Endodermal cell (in vitro differentiated cells): Measurements from ENCODE around the gene TRIO. TPM values are rescaled to one million over a fixed set of nuclear protein-coding genes. Genes with fewer than 3 reads are reported as not detected.

ENCODE experiments used
- DNase-seq: peaks from one replicate; pipeline ENCODE4 v3.0.0-alpha.2; 2017
- H3K27ac ChIP-seq: 2 replicates; pipeline ENCODE4 v1.5.1; 2013; ENCODE audit warnings: mild to moderate bottlenecking, low read depth, low read length, moderate library complexity
- H3K27me3 ChIP-seq: 2 replicates; pipeline ENCODE4 v1.6.1; 2013; ENCODE audit warnings: mild to moderate bottlenecking, low read length, moderate library complexity; ENCODE audit not compliant: insufficient read depth, control insufficient read depth, poor library complexity, severe bottlenecking
- H3K36me3 ChIP-seq: 2 replicates; pipeline ENCODE4 v1.7.0; 2013; ENCODE audit warnings: mild to moderate bottlenecking, low read length, moderate library complexity; ENCODE audit not compliant: control insufficient read depth, insufficient read depth
- H3K4me1 ChIP-seq: one replicate; pipeline ENCODE4 v1.7.0; 2013; ENCODE audit warnings: low read length; ENCODE audit not compliant: control insufficient read depth, insufficient read depth
- H3K4me3 ChIP-seq: 2 replicates; pipeline ENCODE4 v1.5.1; 2013; ENCODE audit warnings: mild to moderate bottlenecking, low read length, moderate library complexity
- H3K9ac ChIP-seq: 2 replicates; pipeline ENCODE4 v1.6.1; 2013; ENCODE audit warnings: mild to moderate bottlenecking, low read length, moderate library complexity; ENCODE audit not compliant: poor library complexity, severe bottlenecking; ENCODE audit errors: extremely low read depth
- H3K9me3 ChIP-seq: 2 replicates; pipeline ENCODE4 v1.6.1; 2013; ENCODE audit warnings: mild to moderate bottlenecking, low read length, moderate library complexity; ENCODE audit not compliant: control insufficient read depth
- H3K27ac Mint-ChIP-seq: 2 replicates; pipeline ENCODE4 v1.8.0; 2020; ENCODE audit warnings: mixed read lengths
- H3K27me3 Mint-ChIP-seq: 2 replicates; pipeline ENCODE4 v1.8.0; 2021; ENCODE audit warnings: mild to moderate bottlenecking, mixed read lengths; ENCODE audit not compliant: insufficient read depth
- H3K36me3 Mint-ChIP-seq: 2 replicates; pipeline ENCODE4 v1.8.0; 2020; ENCODE audit warnings: low read depth, mixed read lengths
- H3K4me1 Mint-ChIP-seq: 2 replicates; pipeline ENCODE4 v1.8.0; 2020; ENCODE audit warnings: mixed read lengths
- H3K4me3 Mint-ChIP-seq: 2 replicates; pipeline ENCODE4 v1.8.0; 2020; ENCODE audit warnings: mild to moderate bottlenecking, moderate library complexity, mixed read lengths
- H3K9me3 Mint-ChIP-seq: 2 replicates; pipeline ENCODE4 v1.8.0; 2020; ENCODE audit warnings: mild to moderate bottlenecking, mixed read lengths
- CTCF ChIP-seq: fragments of 200-600 bp; sonication (generic); conservative IDR thresholded peaks from 2 replicates; pipeline ENCODE4 v1.5.0; 2021; ENCODE audit warnings: antibody characterized with exemption, mild to moderate bottlenecking
- WGBS, 2 experiments: methylation state at CpG; one replicate each; pipeline versions ENCODE4 v1.1.5 to v1.1.7; 2013; ENCODE audit warnings: missing lambda C conversion rate in 2 of 2, mixed read lengths in 1 of 2; ENCODE audit not compliant: insufficient coverage in 1 of 2, insufficient read length in 1 of 2; 5-methylcytosine and 5-hydroxymethylcytosine counted together
- total RNA-seq, 2 donors: library from RNA; stranded (reverse); fragmentation: NEBNext Ultra II Directional in 1 of 2; extraction: Animal tissue kit (Norgen Biotek cat#: 25700) in 1 of 2; gene quantifications; 2 replicates in 1 of 2; 3 replicates in 1 of 2; pipeline ENCODE4 v1.2.1, GENCODE V29; 2021

Gene TRIO
- total RNA-seq, 2 donors from 2014 or later: 88.3 to 109 TPM

GRCh38 chr5:14250748-14251701, 107.9 kb downstream of the TRIO start:
- Mint-ChIP-seq H3K4me3 (no peak overlapping the region), H3K36me3 (peaks cover 8% of the 10 kb centered on the region), H3K9me3 (peaks cover 8% of the 10 kb centered on the region), H3K27me3 (peaks cover 6% of the 10 kb centered on the region), H3K4me1 (peaks cover 34% of the 10 kb centered on the region), H3K27ac (no peak overlapping the region)
- Histone ChIP-seq H3K4me1 (peaks cover 3% of the 10 kb centered on the region), H3K36me3 (no peaks in the 10 kb centered on the region), H3K9me3 (peaks cover 25% of the 10 kb centered on the region), H3K27me3 (no peaks in the 10 kb centered on the region), H3K4me3 (no peak overlapping the region), H3K27ac (peak overlapping the region; percentile 48), H3K9ac (no peak overlapping the region)
- no peak for DNase-seq
- no peak for TF ChIP-seq CTCF
- 92 to 94% methylated on average over 4 to 11 of the region's 11 CpGs for WGBS, 2 experiments

GRCh38 chr5:14251733-14252132, 108.6 kb downstream of the TRIO start:
- peaks cover 10% of the 10 kb centered on the region for H3K36me3 Mint-ChIP-seq

GRCh38 chr5:14252793-14253192, 109.7 kb downstream of the TRIO start:
- no peaks in the 10 kb centered on the region for H3K4me1 ChIP-seq
- no peaks in the 10 kb centered on the region for H3K36me3 ChIP-seq
- DNase-seq: no peak
- Mint-ChIP-seq H3K4me1 (peaks cover 27% of the 10 kb centered on the region), H3K4me3 (no peak overlapping the region), H3K27ac (no peak overlapping the region), H3K27me3 (peaks cover 6% of the 10 kb centered on the region), H3K36me3 (peaks cover 10% of the 10 kb centered on the region), H3K9me3 (peaks cover 10% of the 10 kb centered on the region)
- no peak overlapping the region for H3K9ac ChIP-seq
- no peak for TF ChIP-seq CTCF
- no peaks in the 10 kb centered on the region for H3K27me3 ChIP-seq
- 93 to 100% methylated on average over 2 to 4 of the region's 4 CpGs for WGBS, 2 experiments
- H3K27ac ChIP-seq: no peak overlapping the region
- H3K9me3 ChIP-seq: peaks cover 28% of the 10 kb centered on the region
- no peak overlapping the region for H3K4me3 ChIP-seq

More at GRCh38 chr5:14251733-14252132, 108.6 kb downstream of the TRIO start:
- peaks cover 28% of the 10 kb centered on the region for H3K9me3 ChIP-seq
- peaks cover 6% of the 10 kb centered on the region for H3K27me3 Mint-ChIP-seq
- H3K36me3 ChIP-seq: no peaks in the 10 kb centered on the region
- peaks cover 27% of the 10 kb centered on the region for H3K4me1 Mint-ChIP-seq
- H3K27me3 ChIP-seq: no peaks in the 10 kb centered on the region
- H3K4me3 Mint-ChIP-seq: no peak overlapping the region
- H3K27ac ChIP-seq: no peak overlapping the region
- no peak overlapping the region for H3K27ac Mint-ChIP-seq
- peaks cover 2% of the 10 kb centered on the region for H3K4me1 ChIP-seq
- no peak overlapping the region for H3K9ac ChIP-seq
- no peak for TF ChIP-seq CTCF
- no peak for DNase-seq
- H3K9me3 Mint-ChIP-seq: peaks cover 10% of the 10 kb centered on the region
- H3K4me3 ChIP-seq: no peak overlapping the region
